GM18858 (cell line): ENCODE results near the gene SH3PXD2A.
"Not testable (repeated sequence)": the region's sequence is repeated elsewhere in the genome, so short reads cannot be mapped to it uniquely, and the experiment has no call there.

ENCODE experiments used
- ATAC-seq: cut with Tn5 transposase; IDR thresholded peaks from one replicate; pipeline ENCODE4 v1.9.1; 2021; ENCODE audit not compliant: unreplicated experiment

The SH3PXD2A gene

GRCh38 chr10:103772096-103772845 lies 83.1 kb downstream of the SH3PXD2A start:
- ATAC-seq = no peak

GRCh38 chr10:103770139-103770538 lies 85.2 kb downstream of the SH3PXD2A start:
- ATAC-seq = no peak

- ATAC-seq = no peak
Observed at GRCh38 chr10:103769176-103769575, 86.2 kb downstream of the SH3PXD2A start.

- ATAC-seq = no peak
Observed at GRCh38 chr10:103768345-103768744, 87.0 kb downstream of the SH3PXD2A start.

GRCh38 chr10:103767756-103768155 lies 87.6 kb downstream of the SH3PXD2A start:
- ATAC-seq = no peak

GRCh38 chr10:103766751-103767505 lies 88.4 kb downstream of the SH3PXD2A start:
- ATAC-seq = no peak

GRCh38 chr10:103765981-103766380 lies 89.4 kb downstream of the SH3PXD2A start:
- ATAC-seq = no peak

- no peak for ATAC-seq
Observed at GRCh38 chr10:103765168-103765567, 90.2 kb downstream of the SH3PXD2A start.

- ATAC-seq = no peak
Observed at GRCh38 chr10:103764296-103765088, 90.9 kb downstream of the SH3PXD2A start.

GRCh38 chr10:103763374-103764202 lies 91.8 kb downstream of the SH3PXD2A start:
- no peak for ATAC-seq

GRCh38 chr10:103762916-103763315 lies 92.5 kb downstream of the SH3PXD2A start:
- no peak for ATAC-seq

- no peak for ATAC-seq
Observed at GRCh38 chr10:103762162-103762561, 93.2 kb downstream of the SH3PXD2A start.

GRCh38 chr10:103761075-103761920 lies 94.1 kb downstream of the SH3PXD2A start:
- no peak for ATAC-seq

- ATAC-seq = not testable (repeated sequence)
Observed at GRCh38 chr10:103760233-103760632, 95.1 kb downstream of the SH3PXD2A start.

- ATAC-seq = peak; percentile 67
Observed at GRCh38 chr10:103759100-103759781, 96.1 kb downstream of the SH3PXD2A start.

GRCh38 chr10:103758294-103758681 lies 97.1 kb downstream of the SH3PXD2A start:
- no peak for ATAC-seq

- ATAC-seq = no peak
Observed at GRCh38 chr10:103757531-103758293, 97.7 kb downstream of the SH3PXD2A start.

- no peak for ATAC-seq
Observed at GRCh38 chr10:103756277-103756869, 99.0 kb downstream of the SH3PXD2A start.
